K562 (cell line): ENCODE results near the gene TCF4. TPM values are rescaled to one million over a fixed set of nuclear protein-coding genes. Genes with fewer than 3 reads are reported as not detected.

Source experiments
- ATAC-seq: fragments of 200-7000 bp; cut with Tn5 transposase; 3 replicates; pipeline ENCODE4 v1.9.1; 2020; ENCODE audit warnings: moderate library complexity
- BruUV-seq: library from RNA; stranded (reverse); fragments of 400-500 nt; replicated peaks from 2 replicates; lab custom pipeline; 2021; lab: Mats Ljungman, UMichigan
- CTCF ChIA-PET: fragments of 300-600 bp; formaldehyde crosslinking; extraction: SDS; loops from one replicate; lab custom pipeline; 2021; ENCODE audit warnings: low intra/inter-chr PET ratio; lab: Yijun Ruan, JAX
- POLR2A ChIA-PET: fragments of 300-600, 350-650 bp; sonication (Branson Sonifier 250); formaldehyde crosslinking; extraction: SDS; loops from one replicate; lab custom pipeline; 2021; ENCODE audit warnings: antibody characterized with exemption, inconsistent platforms; lab: Yijun Ruan, JAX
- DNase-seq, 4 experiments: peaks; one replicate each; pipeline versions ENCODE4 v3.0.0 to v3.0.0-alpha.2; 2011 to 2018; ENCODE audit warnings: low spot score in 3 of 4, mixed read lengths in 3 of 4; ENCODE audit errors: extremely low read depth in 1 of 4
- FAIRE-seq: peaks from 2 replicates; lab custom pipeline; 2011; peaks lifted over from hg19 to GRCh38; lab: Jason Lieb, UNC
- H2AFZ ChIP-seq: 2 replicates; pipeline ENCODE4 v1.6.0; 2011; ENCODE audit warnings: low read depth, low read length, control low read depth, inconsistent platforms
- H3K27ac ChIP-seq: fragments of 200-600 bp; 3 replicates; pipeline ENCODE4 v1.8.0; 2011; ENCODE audit warnings: low read depth, mild to moderate bottlenecking, control low read depth, inconsistent platforms, low read length, moderate library complexity, mixed read lengths; ENCODE audit errors: extremely low read depth
- H3K27me3 ChIP-seq, 2 experiments: fragments of 300-600 bp in 1 of 2; 2 replicates in 1 of 2; 3 replicates in 1 of 2; pipeline versions ENCODE4 v1.6.0 to v1.8.0; 2011; ENCODE audit warnings: inconsistent platforms in 2 of 2, low read length in 2 of 2, mild to moderate bottlenecking in 1 of 2, mixed read lengths in 1 of 2, moderate library complexity in 1 of 2; ENCODE audit not compliant: control insufficient read depth in 2 of 2, insufficient read depth in 2 of 2
- H3K36me3 ChIP-seq: fragments of 300-600 bp; 3 replicates; pipeline ENCODE4 v1.8.0; 2011; ENCODE audit warnings: mild to moderate bottlenecking, low read length, inconsistent platforms; ENCODE audit not compliant: control insufficient read depth, insufficient read depth
- H3K4me1 ChIP-seq, 2 experiments: fragments of 200-600 bp in 1 of 2; replicated peaks in 1 of 2; 2 replicates in 1 of 2; 3 replicates in 1 of 2; pipeline versions ENCODE4 v1.5.1 to v1.8.0; 2011; ENCODE audit warnings: inconsistent platforms in 2 of 2, low read length in 2 of 2, mild to moderate bottlenecking in 1 of 2, mixed read lengths in 1 of 2, moderate library complexity in 1 of 2; ENCODE audit not compliant: control insufficient read depth in 2 of 2, insufficient read depth in 2 of 2
- H3K4me2 ChIP-seq: 2 replicates; pipeline ENCODE4 v1.6.1; 2011; ENCODE audit warnings: low read length, control low read depth, inconsistent platforms, mixed read lengths; ENCODE audit not compliant: insufficient read depth
- H3K4me3 ChIP-seq: fragments of 200-600 bp; sonication (generic), shearing (Covaris generic); 2 replicates; pipeline ENCODE4 v1.5.1; 2016; ENCODE audit warnings: control low read depth, inconsistent platforms
- H3K79me2 ChIP-seq: fragments of 200-600 bp; 3 replicates; pipeline ENCODE4 v1.8.0; 2011; ENCODE audit warnings: low read length, inconsistent platforms; ENCODE audit not compliant: control insufficient read depth, insufficient read depth
- H3K9ac ChIP-seq, 2 experiments: 2 replicates each; pipeline versions ENCODE4 v1.6.0 to v1.6.1; 2011; ENCODE audit warnings: low read depth in 2 of 2, low read length in 2 of 2, control low read depth in 1 of 2, inconsistent platforms in 1 of 2, mild to moderate bottlenecking in 1 of 2, mixed read lengths in 1 of 2; ENCODE audit not compliant: insufficient read depth in 1 of 2
- H3K9me1 ChIP-seq: one replicate; pipeline ENCODE4 v1.6.0; 2011; ENCODE audit warnings: inconsistent platforms, mild to moderate bottlenecking, low read length, moderate library complexity; ENCODE audit not compliant: control insufficient read depth, insufficient read depth
- H3K9me3 ChIP-seq: replicated peaks from 2 replicates; pipeline ENCODE4 v1.5.1; 2011; ENCODE audit warnings: low read depth, low read length, inconsistent platforms; ENCODE audit not compliant: control insufficient read depth, insufficient read depth
- H4K20me1 ChIP-seq: replicated peaks from 2 replicates; pipeline ENCODE4 v1.6.1; 2011; ENCODE audit warnings: low read length, inconsistent platforms, mixed read lengths; ENCODE audit not compliant: control insufficient read depth, insufficient read depth
- FIP1L1 ChIP-seq: fragments of 200-400 bp; formaldehyde crosslinking; IDR thresholded peaks from 2 replicates; pipeline ENCODE4 v1.6.1; 2018; ENCODE audit warnings: mild to moderate bottlenecking, low read depth, low read length; ENCODE audit not compliant: poor library complexity, severe bottlenecking
- FOXP1 ChIP-seq: sonication (generic); formaldehyde crosslinking; IDR thresholded peaks from 2 replicates; pipeline ENCODE4 v1.8.0; 2022; ENCODE audit warnings: mild to moderate bottlenecking, missing genetic modification reagents
- HNRNPLL ChIP-seq: fragments of 200-400 bp; formaldehyde crosslinking; IDR thresholded peaks from 2 replicates; pipeline ENCODE4 v1.6.1; 2017; ENCODE audit warnings: low read length, low read depth, mild to moderate bottlenecking; ENCODE audit not compliant: poor library complexity, severe bottlenecking
- MTA1 ChIP-seq: fragments of 450-650 bp; IDR thresholded peaks from 2 replicates; pipeline ENCODE4 v1.6.1; 2017; ENCODE audit warnings: borderline replicate concordance
- MTF1 ChIP-seq: fragments of 250-450 bp; sonication (Bioruptor Pico); IDR thresholded peaks from 2 replicates; pipeline ENCODE4 v1.9.0; 2021; ENCODE audit warnings: moderate library complexity, mild to moderate bottlenecking, inconsistent platforms, borderline replicate concordance
- NCOA4 ChIP-seq: fragments of 450-650 bp; IDR thresholded peaks from 2 replicates; pipeline ENCODE4 v1.6.1; 2018; ENCODE audit warnings: mild to moderate bottlenecking; ENCODE audit not compliant: partially characterized antibody
- NR1H2 ChIP-seq: sonication (generic); formaldehyde crosslinking; IDR thresholded peaks from 2 replicates; pipeline ENCODE4 v1.4.0; 2020; ENCODE audit warnings: mild to moderate bottlenecking, missing genetic modification reagents
- ZBTB17 ChIP-seq: fragments of 450-650 bp; formaldehyde crosslinking; IDR thresholded peaks from 2 replicates; pipeline ENCODE4 v1.4.0; 2020; ENCODE audit warnings: mild to moderate bottlenecking
- ZNF121 ChIP-seq: sonication (generic); formaldehyde crosslinking; conservative IDR thresholded peaks from 2 replicates; pipeline ENCODE4 v1.8.0; 2022; ENCODE audit warnings: missing genetic modification reagents
- ZNF134 ChIP-seq: fragments of 250-450 bp; sonication (Bioruptor Pico); conservative IDR thresholded peaks from 2 replicates; pipeline ENCODE4 v1.4.0; 2020
- WGBS: fragments of 100-300 bp; shearing (Covaris generic); methylation state at CpG from one replicate; pipeline ENCODE4 v1.1.6; 2016; ENCODE audit warnings: low coverage, mixed read lengths; ENCODE audit not compliant: insufficient coverage; ENCODE audit errors: missing lambda C conversion rate; 5-methylcytosine and 5-hydroxymethylcytosine counted together
- in situ Hi-C: fragments of 300-500 bp; cut with MboI; formaldehyde crosslinking; loops from 4 replicates; pipeline ENCODE4 v1.15.0; 2018; ENCODE audit warnings: inconsistent platforms, mixed read lengths
- intact Hi-C: fragments of 100-400 bp; cut with micrococcal nuclease; formaldehyde crosslinking; loops from 2 replicates; pipeline ENCODE4 v1.14.2; 2022
- polyA plus RNA-seq, 8 experiments: library from polyadenylated mRNA; depleted of rRNA in 4 of 8; stranded (reverse) in 5 of 8; unstranded in 3 of 8; fragments of >200 nt; fragmentation: Nextera tagmentation in 2 of 8; fragmentation: Illumina TruSeq in 1 of 8; extraction: Ambion mirVana in 2 of 8; extraction: Trizol in 1 of 8; gene quantifications; 2 replicates each; pipeline versions ENCODE4 v1.2.1 to v1.2.3, GENCODE V29; 2011 to 2014; ENCODE audit warnings: inconsistent platforms in 1 of 8, missing spikeins in 1 of 8
- total RNA-seq, 7 experiments: library from RNA; depleted of rRNA in 6 of 7; stranded (reverse); fragments of >200 nt in 6 of 7; fragmentation: Illumina TruSeq in 2 of 7; extraction: Trizol in 2 of 7; gene quantifications; 2 replicates each; pipeline versions ENCODE4 v1.2.1 to v1.2.3, GENCODE V29; 2011 to 2021; ENCODE audit warnings: low replicate concordance in 1 of 7
- TF ChIP-seq, protein P1 (sequence below): fragments of 450-650 bp; formaldehyde crosslinking; IDR thresholded peaks from 2 replicates; pipeline ENCODE4 v1.4.0; 2020; ENCODE audit warnings: mild to moderate bottlenecking, mixed read lengths
- TF ChIP-seq, protein P2 (sequence below): IDR thresholded peaks from 3 replicates; pipeline ENCODE4 v1.6.1; 2011; ENCODE audit warnings: borderline replicate concordance, mild to moderate bottlenecking, moderate library complexity; ENCODE audit not compliant: insufficient read length; ENCODE audit errors: extremely low read depth
- TF ChIP-seq, protein P3 (sequence below): sonication (generic); formaldehyde crosslinking; IDR thresholded peaks from 2 replicates; pipeline ENCODE4 v1.5.0; 2020; ENCODE audit warnings: missing genetic modification reagents

Gene TCF4
- total and polyA plus RNA-seq, 9 of the 15 experiments (the other 6 are each of a cell fraction or from before 2014, with no cell fraction given) = 4.8 to 24.7 (median 15.2) TPM

DNA sequence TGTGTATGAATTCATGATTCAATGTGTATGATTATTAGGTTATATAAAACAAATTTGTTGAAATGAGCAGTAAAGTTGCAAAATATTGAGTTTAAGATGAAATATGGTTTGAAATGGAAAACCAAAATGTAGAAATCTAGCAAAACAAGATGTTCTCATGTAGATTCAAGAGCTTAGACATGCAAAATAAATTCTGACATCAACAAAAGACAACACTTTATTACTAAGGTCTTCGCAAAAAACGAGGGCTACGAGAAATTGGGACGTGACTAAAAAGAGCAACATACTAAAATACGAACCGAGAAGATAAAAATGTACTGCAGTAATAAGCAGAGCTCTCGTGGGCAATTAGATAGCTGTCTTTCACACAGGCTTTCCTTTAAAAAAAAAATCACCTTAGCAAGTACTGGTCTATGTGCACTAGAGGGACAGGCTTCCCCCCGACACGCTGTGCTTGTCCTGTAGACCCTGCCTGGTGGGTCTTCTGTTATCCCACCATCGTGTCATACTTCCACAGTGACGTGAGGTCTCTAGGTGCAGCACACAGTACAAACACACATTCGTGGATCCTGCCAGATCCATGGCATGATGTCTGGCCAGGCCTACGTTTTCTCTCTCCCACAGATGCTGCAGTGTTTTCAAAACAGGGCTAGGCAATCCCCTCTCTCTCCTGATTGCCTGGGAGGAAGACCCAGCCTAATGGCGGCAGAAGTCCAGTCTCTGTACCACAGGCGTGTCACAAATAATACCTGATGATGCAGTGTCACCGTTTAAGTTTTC is 240.8 kb downstream of the TCF4 start:
- Histone ChIP-seq H3K36me3 (no peaks in the 10 kb centered on the region), H3K9ac (no peak overlapping the region), H2AFZ (no peak overlapping the region), H3K4me1 (no peaks in the 10 kb centered on the region), H3K27me3 (no peaks in the 10 kb centered on the region), H3K4me3 (no peak overlapping the region), H3K9me1 (no peaks in the 10 kb centered on the region), H4K20me1 (no peaks in the 10 kb centered on the region), H3K79me2 (no peaks in the 10 kb centered on the region), H3K4me2 (no peak overlapping the region), H3K9me3 (no peaks in the 10 kb centered on the region), H3K27ac (no peak overlapping the region)
- BruUV-seq = no TSS peak
- ChIA-PET POLR2A (no interaction called here), CTCF (no interaction called here)
- WGBS = 85% methylated on average over 16 of the region's 16 CpGs
- in situ Hi-C loops = no loop called here
- no peak for ATAC-seq
- no peak for FAIRE-seq
- no peak for DNase-seq
- intact Hi-C loops = no loop called here
- TF ChIP-seq, protein P1, sequence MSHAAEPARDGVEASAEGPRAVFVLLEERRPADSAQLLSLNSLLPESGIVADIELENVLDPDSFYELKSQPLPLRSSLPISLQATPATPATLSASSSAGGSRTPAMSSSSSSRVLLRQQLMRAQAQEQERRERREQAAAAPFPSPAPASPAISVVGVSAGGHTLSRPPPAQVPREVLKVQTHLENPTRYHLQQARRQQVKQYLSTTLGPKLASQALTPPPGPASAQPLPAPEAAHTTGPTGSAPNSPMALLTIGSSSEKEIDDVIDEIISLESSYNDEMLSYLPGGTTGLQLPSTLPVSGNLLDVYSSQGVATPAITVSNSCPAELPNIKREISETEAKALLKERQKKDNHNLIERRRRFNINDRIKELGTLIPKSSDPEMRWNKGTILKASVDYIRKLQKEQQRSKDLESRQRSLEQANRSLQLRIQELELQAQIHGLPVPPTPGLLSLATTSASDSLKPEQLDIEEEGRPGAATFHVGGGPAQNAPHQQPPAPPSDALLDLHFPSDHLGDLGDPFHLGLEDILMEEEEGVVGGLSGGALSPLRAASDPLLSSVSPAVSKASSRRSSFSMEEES (CRISPR knock-in tag) = no peak
- no peak for TF ChIP-seq FIP1L1
- no peak for TF ChIP-seq MTA1
- no peak for TF ChIP-seq ZNF134 (CRISPR knock-in tag)
- TF ChIP-seq, protein P2, sequence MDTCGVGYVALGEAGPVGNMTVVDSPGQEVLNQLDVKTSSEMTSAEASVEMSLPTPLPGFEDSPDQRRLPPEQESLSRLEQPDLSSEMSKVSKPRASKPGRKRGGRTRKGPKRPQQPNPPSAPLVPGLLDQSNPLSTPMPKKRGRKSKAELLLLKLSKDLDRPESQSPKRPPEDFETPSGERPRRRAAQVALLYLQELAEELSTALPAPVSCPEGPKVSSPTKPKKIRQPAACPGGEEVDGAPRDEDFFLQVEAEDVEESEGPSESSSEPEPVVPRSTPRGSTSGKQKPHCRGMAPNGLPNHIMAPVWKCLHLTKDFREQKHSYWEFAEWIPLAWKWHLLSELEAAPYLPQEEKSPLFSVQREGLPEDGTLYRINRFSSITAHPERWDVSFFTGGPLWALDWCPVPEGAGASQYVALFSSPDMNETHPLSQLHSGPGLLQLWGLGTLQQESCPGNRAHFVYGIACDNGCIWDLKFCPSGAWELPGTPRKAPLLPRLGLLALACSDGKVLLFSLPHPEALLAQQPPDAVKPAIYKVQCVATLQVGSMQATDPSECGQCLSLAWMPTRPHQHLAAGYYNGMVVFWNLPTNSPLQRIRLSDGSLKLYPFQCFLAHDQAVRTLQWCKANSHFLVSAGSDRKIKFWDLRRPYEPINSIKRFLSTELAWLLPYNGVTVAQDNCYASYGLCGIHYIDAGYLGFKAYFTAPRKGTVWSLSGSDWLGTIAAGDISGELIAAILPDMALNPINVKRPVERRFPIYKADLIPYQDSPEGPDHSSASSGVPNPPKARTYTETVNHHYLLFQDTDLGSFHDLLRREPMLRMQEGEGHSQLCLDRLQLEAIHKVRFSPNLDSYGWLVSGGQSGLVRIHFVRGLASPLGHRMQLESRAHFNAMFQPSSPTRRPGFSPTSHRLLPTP = no peak
- TF ChIP-seq, protein P3, sequence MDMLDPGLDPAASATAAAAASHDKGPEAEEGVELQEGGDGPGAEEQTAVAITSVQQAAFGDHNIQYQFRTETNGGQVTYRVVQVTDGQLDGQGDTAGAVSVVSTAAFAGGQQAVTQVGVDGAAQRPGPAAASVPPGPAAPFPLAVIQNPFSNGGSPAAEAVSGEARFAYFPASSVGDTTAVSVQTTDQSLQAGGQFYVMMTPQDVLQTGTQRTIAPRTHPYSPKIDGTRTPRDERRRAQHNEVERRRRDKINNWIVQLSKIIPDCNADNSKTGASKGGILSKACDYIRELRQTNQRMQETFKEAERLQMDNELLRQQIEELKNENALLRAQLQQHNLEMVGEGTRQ (CRISPR knock-in tag) = no peak
- TF ChIP-seq FOXP1 = no peak
- TF ChIP-seq MTF1 (CRISPR knock-in tag) = no peak
- no peak for TF ChIP-seq HNRNPLL
- no peak for TF ChIP-seq ZNF121 (CRISPR knock-in tag)
- no peak for TF ChIP-seq NR1H2 (CRISPR knock-in tag)
- TF ChIP-seq NCOA4 = no peak
- no peak for TF ChIP-seq ZBTB17 (CRISPR knock-in tag)
